GM12891 (cell line): ENCODE data around the gene STARD5.

ENCODE experiments used
- PAX5 ChIP-seq: IDR thresholded peaks from 2 replicates; pipeline ENCODE4 v1.6.1; 2011; ENCODE audit warnings: low read length, moderate library complexity, mild to moderate bottlenecking; ENCODE audit not compliant: insufficient read depth, severe bottlenecking
- POLR2A ChIP-seq: IDR thresholded peaks from 2 replicates; pipeline ENCODE4 v1.6.1; 2011; ENCODE audit warnings: low read depth, low read length, control low read depth
- POLR2AphosphoS5 ChIP-seq: IDR thresholded peaks from 2 replicates; pipeline ENCODE4 v1.6.1; 2011; ENCODE audit warnings: low read depth, low read length, control low read depth
- POU2F2 ChIP-seq: IDR thresholded peaks from 2 replicates; pipeline ENCODE4 v1.6.1; 2011; ENCODE audit warnings: low read depth, mild to moderate bottlenecking, control low read depth, low read length, moderate library complexity
- SPI1 ChIP-seq: IDR thresholded peaks from 2 replicates; pipeline ENCODE4 v1.6.1; 2011; ENCODE audit warnings: low read depth, low read length, control low read depth
- TAF1 ChIP-seq: IDR thresholded peaks from 2 replicates; pipeline ENCODE4 v1.6.1; 2011; ENCODE audit warnings: low read depth, low read length, control low read depth

- TF ChIP-seq POLR2A, result no peak
- TF ChIP-seq POLR2AphosphoS5, result no peak
- no peak for TF ChIP-seq TAF1
- TF ChIP-seq PAX5, result no peak
- no peak for TF ChIP-seq SPI1
- TF ChIP-seq POU2F2, result no peak
Observed at GRCh38 chr15:81332326-81332725, 8.4 kb upstream of the STARD5 start.
